K562 (cell line): ENCODE data around the gene TCF19. TPM values are rescaled to one million over a fixed set of nuclear protein-coding genes. Genes with fewer than 3 reads are reported as not detected.
A peak's percentile ranks its signal among the peaks of the same experiment; 100 is the strongest.

Source experiments
- ATAC-seq: fragments of 200-7000 bp; cut with Tn5 transposase; 3 replicates; pipeline ENCODE4 v1.9.1; 2020; ENCODE audit warnings: moderate library complexity
- BruUV-seq: library from RNA; stranded (reverse); fragments of 400-500 nt; replicated peaks from 2 replicates; lab custom pipeline; 2021; lab: Mats Ljungman, UMichigan
- CTCF ChIA-PET: fragments of 300-600 bp; formaldehyde crosslinking; extraction: SDS; loops from one replicate; lab custom pipeline; 2021; ENCODE audit warnings: low intra/inter-chr PET ratio; lab: Yijun Ruan, JAX
- POLR2A ChIA-PET: fragments of 300-600, 350-650 bp; sonication (Branson Sonifier 250); formaldehyde crosslinking; extraction: SDS; loops from one replicate; lab custom pipeline; 2021; ENCODE audit warnings: antibody characterized with exemption, inconsistent platforms; lab: Yijun Ruan, JAX
- DNase-seq, 4 experiments: peaks; one replicate each; pipeline versions ENCODE4 v3.0.0 to v3.0.0-alpha.2; 2011 to 2018; ENCODE audit warnings: low spot score in 3 of 4, mixed read lengths in 3 of 4; ENCODE audit errors: extremely low read depth in 1 of 4
- FAIRE-seq: peaks from 2 replicates; lab custom pipeline; 2011; peaks lifted over from hg19 to GRCh38; lab: Jason Lieb, UNC
- H2AFZ ChIP-seq: 2 replicates; pipeline ENCODE4 v1.6.0; 2011; ENCODE audit warnings: low read depth, low read length, control low read depth, inconsistent platforms
- H3K27ac ChIP-seq: fragments of 200-600 bp; 3 replicates; pipeline ENCODE4 v1.8.0; 2011; ENCODE audit warnings: low read depth, mild to moderate bottlenecking, control low read depth, inconsistent platforms, low read length, moderate library complexity, mixed read lengths; ENCODE audit errors: extremely low read depth
- H3K27me3 ChIP-seq, 2 experiments: fragments of 300-600 bp in 1 of 2; 2 replicates in 1 of 2; 3 replicates in 1 of 2; pipeline versions ENCODE4 v1.6.0 to v1.8.0; 2011; ENCODE audit warnings: inconsistent platforms in 2 of 2, low read length in 2 of 2, mild to moderate bottlenecking in 1 of 2, mixed read lengths in 1 of 2, moderate library complexity in 1 of 2; ENCODE audit not compliant: control insufficient read depth in 2 of 2, insufficient read depth in 2 of 2
- H3K36me3 ChIP-seq: fragments of 300-600 bp; 3 replicates; pipeline ENCODE4 v1.8.0; 2011; ENCODE audit warnings: mild to moderate bottlenecking, low read length, inconsistent platforms; ENCODE audit not compliant: control insufficient read depth, insufficient read depth
- H3K4me1 ChIP-seq, 2 experiments: fragments of 200-600 bp in 1 of 2; replicated peaks in 1 of 2; 2 replicates in 1 of 2; 3 replicates in 1 of 2; pipeline versions ENCODE4 v1.5.1 to v1.8.0; 2011; ENCODE audit warnings: inconsistent platforms in 2 of 2, low read length in 2 of 2, mild to moderate bottlenecking in 1 of 2, mixed read lengths in 1 of 2, moderate library complexity in 1 of 2; ENCODE audit not compliant: control insufficient read depth in 2 of 2, insufficient read depth in 2 of 2
- H3K4me2 ChIP-seq: 2 replicates; pipeline ENCODE4 v1.6.1; 2011; ENCODE audit warnings: low read length, control low read depth, inconsistent platforms, mixed read lengths; ENCODE audit not compliant: insufficient read depth
- H3K4me3 ChIP-seq: fragments of 200-600 bp; sonication (generic), shearing (Covaris generic); 2 replicates; pipeline ENCODE4 v1.5.1; 2016; ENCODE audit warnings: control low read depth, inconsistent platforms
- H3K79me2 ChIP-seq: fragments of 200-600 bp; 3 replicates; pipeline ENCODE4 v1.8.0; 2011; ENCODE audit warnings: low read length, inconsistent platforms; ENCODE audit not compliant: control insufficient read depth, insufficient read depth
- H3K9ac ChIP-seq, 2 experiments: 2 replicates each; pipeline versions ENCODE4 v1.6.0 to v1.6.1; 2011; ENCODE audit warnings: low read depth in 2 of 2, low read length in 2 of 2, control low read depth in 1 of 2, inconsistent platforms in 1 of 2, mild to moderate bottlenecking in 1 of 2, mixed read lengths in 1 of 2; ENCODE audit not compliant: insufficient read depth in 1 of 2
- H3K9me1 ChIP-seq: one replicate; pipeline ENCODE4 v1.6.0; 2011; ENCODE audit warnings: inconsistent platforms, mild to moderate bottlenecking, low read length, moderate library complexity; ENCODE audit not compliant: control insufficient read depth, insufficient read depth
- H3K9me3 ChIP-seq: replicated peaks from 2 replicates; pipeline ENCODE4 v1.5.1; 2011; ENCODE audit warnings: low read depth, low read length, inconsistent platforms; ENCODE audit not compliant: control insufficient read depth, insufficient read depth
- H4K20me1 ChIP-seq: replicated peaks from 2 replicates; pipeline ENCODE4 v1.6.1; 2011; ENCODE audit warnings: low read length, inconsistent platforms, mixed read lengths; ENCODE audit not compliant: control insufficient read depth, insufficient read depth
- ERF ChIP-seq: fragments of 450-650 bp; formaldehyde crosslinking; IDR thresholded peaks from 2 replicates; pipeline ENCODE4 v1.4.0; 2020; ENCODE audit warnings: mild to moderate bottlenecking, mixed read lengths
- PTTG1 ChIP-seq: fragments of 450-650 bp; IDR thresholded peaks from 2 replicates; pipeline ENCODE4 v1.6.1; 2016; ENCODE audit warnings: low read depth, mild to moderate bottlenecking, missing genetic modification characterization, missing compliant biosample characterization
- REST ChIP-seq, 2 experiments: fragments of 450-650 bp; formaldehyde crosslinking in 1 of 2; IDR thresholded peaks; 2 replicates each; pipeline versions ENCODE4 v1.4.0 to v1.6.1; 2014 to 2020; ENCODE audit warnings: mild to moderate bottlenecking in 2 of 2, borderline replicate concordance in 1 of 2, low read depth in 1 of 2
- TFAP4 ChIP-seq: sonication (generic); formaldehyde crosslinking; IDR thresholded peaks from 2 replicates; pipeline ENCODE4 v1.8.0; 2022; ENCODE audit warnings: missing genetic modification reagents, mild to moderate bottlenecking, moderate library complexity, borderline replicate concordance
- ZNF12 ChIP-seq: sonication (generic); formaldehyde crosslinking; IDR thresholded peaks from 2 replicates; pipeline ENCODE4 v1.4.0; 2020; ENCODE audit warnings: mild to moderate bottlenecking, missing genetic modification reagents
- WGBS: fragments of 100-300 bp; shearing (Covaris generic); methylation state at CpG from one replicate; pipeline ENCODE4 v1.1.6; 2016; ENCODE audit warnings: low coverage, mixed read lengths; ENCODE audit not compliant: insufficient coverage; ENCODE audit errors: missing lambda C conversion rate; 5-methylcytosine and 5-hydroxymethylcytosine counted together
- in situ Hi-C: fragments of 300-500 bp; cut with MboI; formaldehyde crosslinking; loops from 4 replicates; pipeline ENCODE4 v1.15.0; 2018; ENCODE audit warnings: inconsistent platforms, mixed read lengths
- intact Hi-C: fragments of 100-400 bp; cut with micrococcal nuclease; formaldehyde crosslinking; loops from 2 replicates; pipeline ENCODE4 v1.14.2; 2022
- polyA plus RNA-seq, 8 experiments: library from polyadenylated mRNA; depleted of rRNA in 4 of 8; stranded (reverse) in 5 of 8; unstranded in 3 of 8; fragments of >200 nt; fragmentation: Nextera tagmentation in 2 of 8; fragmentation: Illumina TruSeq in 1 of 8; extraction: Ambion mirVana in 2 of 8; extraction: Trizol in 1 of 8; gene quantifications; 2 replicates each; pipeline versions ENCODE4 v1.2.1 to v1.2.3, GENCODE V29; 2011 to 2014; ENCODE audit warnings: inconsistent platforms in 1 of 8, missing spikeins in 1 of 8
- total RNA-seq, 7 experiments: library from RNA; depleted of rRNA in 6 of 7; stranded (reverse); fragments of >200 nt in 6 of 7; fragmentation: Illumina TruSeq in 2 of 7; extraction: Trizol in 2 of 7; gene quantifications; 2 replicates each; pipeline versions ENCODE4 v1.2.1 to v1.2.3, GENCODE V29; 2011 to 2021; ENCODE audit warnings: low replicate concordance in 1 of 7
- TF ChIP-seq, protein P1 (sequence below), 3 experiments: IDR thresholded peaks in 2 of 3; conservative IDR thresholded peaks in 1 of 3; 2 replicates each; pipeline ENCODE4 v1.5.1; 2011 to 2012; ENCODE audit warnings: low read length in 3 of 3, mild to moderate bottlenecking in 3 of 3, control low read depth in 2 of 3, improper control_type of control experiment in 1 of 3, inconsistent platforms in 1 of 3, low read depth in 1 of 3, mixed read lengths in 1 of 3, moderate library complexity in 1 of 3; ENCODE audit not compliant: insufficient read depth in 2 of 3
- TF ChIP-seq, protein P2 (sequence below): sonication (generic); formaldehyde crosslinking; IDR thresholded peaks from 2 replicates; pipeline ENCODE4 v1.8.1; 2023; ENCODE audit warnings: mild to moderate bottlenecking, missing genetic modification reagents

TCF19 gene
- total and polyA plus RNA-seq, 9 of the 15 experiments (the other 6 are each of a cell fraction or from before 2014, with no cell fraction given), result 4.2 to 42.5 (median 25.7) TPM

DNA sequence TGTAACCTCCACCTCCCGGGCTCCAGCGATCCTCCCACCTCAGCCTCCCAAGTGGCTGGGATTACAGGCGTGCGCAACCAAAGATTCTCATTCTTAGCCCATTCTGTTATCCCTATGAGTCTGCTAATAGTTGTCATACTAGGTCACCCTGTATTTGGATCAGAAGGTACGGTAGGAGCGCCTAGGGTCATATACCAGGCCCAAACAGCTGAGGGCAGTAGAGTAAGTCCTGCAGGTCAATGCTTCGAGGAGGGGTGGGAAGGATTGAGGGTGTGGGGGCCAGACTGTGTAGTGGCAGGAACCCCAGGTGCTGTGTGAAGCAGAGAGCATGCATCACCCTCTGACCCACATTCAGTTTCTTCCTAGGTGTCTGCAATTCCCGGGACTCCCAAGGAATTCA is 34.8 kb downstream of the TCF19 start:
- DNase-seq (peak in 1 of 4 experiments; percentile 7), FAIRE-seq (no peak), ATAC-seq (no peak)
- BruUV-seq, result no TSS peak
- Histone ChIP-seq H2AFZ (no peak overlapping the region), H3K27me3 (no peaks in the 10 kb centered on the region), H3K27ac (no peak overlapping the region), H3K4me3 (no peak overlapping the region), H3K36me3 (no peaks in the 10 kb centered on the region), H3K79me2 (peaks cover 10% of the 10 kb centered on the region; the same call in 2 of the 3 replicates), H4K20me1 (no peaks in the 10 kb centered on the region), H3K9me1 (no peaks in the 10 kb centered on the region), H3K4me2 (no peak overlapping the region), H3K9ac (no peak overlapping the region), H3K4me1 (peaks cover 5 to 7% of the 10 kb centered on the region in 2 experiments), H3K9me3 (no peaks in the 10 kb centered on the region; the same call in 1 of the 2 replicates)
- intact Hi-C loops (loop anchor here (1.0 to 10.0 kb wide), 3 partner anchors 64 to 392 kb away; partner anchors contain the start of genes LST1 and LTB), in situ Hi-C loops (loop anchor here (5.0 kb wide), 1 partner anchor 56 kb away; the partner anchor contains the start of gene PSORS1C2)
- ChIA-PET CTCF (interaction anchor here (0.7 to 3.9 kb wide), 11 partner anchors 20 to 346 kb away, joined by 3 to 77 read pairs (median 5); partner anchors contain the start of genes PSORS1C2 and VARS2), POLR2A (interaction anchor here (1.4 kb wide), 1 partner anchor 56 kb away, joined by 4 read pairs; no protein-coding TSS in a partner anchor)
- 49% methylated on average over 8 of the region's 8 CpGs for WGBS
- TF ChIP-seq PTTG1 (no peak), ZNF12 (CRISPR knock-in tag) (no peak), REST (IDR thresholded peaks at IDR 0.05; ENCODE audit: borderline replicate concordance) (peak; percentile 14; the same call in 1 of the 2 replicates), REST (CRISPR knock-in tag; IDR thresholded peaks at IDR 0.05; ENCODE audit: low read depth) (no peak), ERF (CRISPR knock-in tag) (no peak), TFAP4 (CRISPR knock-in tag) (0 out of 2 replicates have a peak, but pooled peaks have one; percentile 5)
- TF ChIP-seq, protein P1, sequence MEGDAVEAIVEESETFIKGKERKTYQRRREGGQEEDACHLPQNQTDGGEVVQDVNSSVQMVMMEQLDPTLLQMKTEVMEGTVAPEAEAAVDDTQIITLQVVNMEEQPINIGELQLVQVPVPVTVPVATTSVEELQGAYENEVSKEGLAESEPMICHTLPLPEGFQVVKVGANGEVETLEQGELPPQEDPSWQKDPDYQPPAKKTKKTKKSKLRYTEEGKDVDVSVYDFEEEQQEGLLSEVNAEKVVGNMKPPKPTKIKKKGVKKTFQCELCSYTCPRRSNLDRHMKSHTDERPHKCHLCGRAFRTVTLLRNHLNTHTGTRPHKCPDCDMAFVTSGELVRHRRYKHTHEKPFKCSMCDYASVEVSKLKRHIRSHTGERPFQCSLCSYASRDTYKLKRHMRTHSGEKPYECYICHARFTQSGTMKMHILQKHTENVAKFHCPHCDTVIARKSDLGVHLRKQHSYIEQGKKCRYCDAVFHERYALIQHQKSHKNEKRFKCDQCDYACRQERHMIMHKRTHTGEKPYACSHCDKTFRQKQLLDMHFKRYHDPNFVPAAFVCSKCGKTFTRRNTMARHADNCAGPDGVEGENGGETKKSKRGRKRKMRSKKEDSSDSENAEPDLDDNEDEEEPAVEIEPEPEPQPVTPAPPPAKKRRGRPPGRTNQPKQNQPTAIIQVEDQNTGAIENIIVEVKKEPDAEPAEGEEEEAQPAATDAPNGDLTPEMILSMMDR (IDR thresholded peaks at IDR 0.05 in 2 of 3, conservative IDR thresholded peaks at IDR 0.05 in 1 of 3; ENCODE audit: insufficient read depth in 2 of 3, low read depth in 1 of 3, low read length in 3 of 3), result peak in 2 of 3 experiments; percentile 25 to 29; a peak in 4 of 6 replicates
- TF ChIP-seq, protein P2, sequence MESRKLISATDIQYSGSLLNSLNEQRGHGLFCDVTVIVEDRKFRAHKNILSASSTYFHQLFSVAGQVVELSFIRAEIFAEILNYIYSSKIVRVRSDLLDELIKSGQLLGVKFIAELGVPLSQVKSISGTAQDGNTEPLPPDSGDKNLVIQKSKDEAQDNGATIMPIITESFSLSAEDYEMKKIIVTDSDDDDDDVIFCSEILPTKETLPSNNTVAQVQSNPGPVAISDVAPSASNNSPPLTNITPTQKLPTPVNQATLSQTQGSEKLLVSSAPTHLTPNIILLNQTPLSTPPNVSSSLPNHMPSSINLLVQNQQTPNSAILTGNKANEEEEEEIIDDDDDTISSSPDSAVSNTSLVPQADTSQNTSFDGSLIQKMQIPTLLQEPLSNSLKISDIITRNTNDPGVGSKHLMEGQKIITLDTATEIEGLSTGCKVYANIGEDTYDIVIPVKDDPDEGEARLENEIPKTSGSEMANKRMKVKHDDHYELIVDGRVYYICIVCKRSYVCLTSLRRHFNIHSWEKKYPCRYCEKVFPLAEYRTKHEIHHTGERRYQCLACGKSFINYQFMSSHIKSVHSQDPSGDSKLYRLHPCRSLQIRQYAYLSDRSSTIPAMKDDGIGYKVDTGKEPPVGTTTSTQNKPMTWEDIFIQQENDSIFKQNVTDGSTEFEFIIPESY (CRISPR knock-in tag), result peak; percentile 86
